HG03060 (cell line): ENCODE data around the gene STYXL1.

Source experiments
- ATAC-seq: cut with Tn5 transposase; IDR thresholded peaks from one replicate; pipeline ENCODE4 v1.9.1; 2021; ENCODE audit warnings: low read depth, moderate number of reproducible peaks; ENCODE audit not compliant: unreplicated experiment

Gene STYXL1

GRCh38 chr7:75995052-75995471 is 52.7 kb downstream of the STYXL1 start:
- ATAC-seq, result no peak

GRCh38 chr7:75994388-75995051 is 53.3 kb downstream of the STYXL1 start, which contains the start of gene TMEM120A:
TSS of gene TMEM120A (minus strand) at chr7:75994595. CDS start at chr7:75994570, 25 bp downstream.
- ATAC-seq, result peak; percentile 55

GRCh38 chr7:75993689-75994387 is 54.0 kb downstream of the STYXL1 start:
- ATAC-seq, result no peak

GRCh38 chr7:75992083-75992755 is 55.6 kb downstream of the STYXL1 start:
- ATAC-seq, result no peak

DNA sequence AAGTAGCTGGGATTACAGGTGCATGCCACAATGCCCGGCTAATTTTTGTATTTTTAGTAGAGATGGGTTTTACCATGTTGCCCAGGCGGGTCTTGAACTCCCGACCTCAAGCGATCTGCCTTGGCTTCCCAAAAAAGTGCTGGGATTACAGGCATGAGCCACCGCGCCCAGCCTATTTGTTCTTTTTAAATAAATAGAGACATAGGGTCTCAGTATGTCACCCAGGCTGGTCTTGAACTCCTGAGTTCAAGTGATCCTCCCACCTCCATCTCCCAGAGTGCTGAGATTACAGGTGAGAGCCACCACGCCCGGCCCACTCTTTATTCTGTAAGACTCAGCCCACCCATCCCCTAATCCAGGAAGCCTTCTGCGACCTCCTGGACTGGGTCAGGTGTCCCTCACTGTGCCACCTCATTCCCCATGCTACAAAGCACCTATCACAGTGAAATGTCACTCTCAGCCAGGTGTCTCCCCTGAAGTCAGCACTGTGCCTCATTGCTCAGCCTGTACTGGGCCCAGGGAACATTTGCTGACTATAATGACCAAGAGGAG is 56.2 kb downstream of the STYXL1 start:
- ATAC-seq, result no peak

DNA sequence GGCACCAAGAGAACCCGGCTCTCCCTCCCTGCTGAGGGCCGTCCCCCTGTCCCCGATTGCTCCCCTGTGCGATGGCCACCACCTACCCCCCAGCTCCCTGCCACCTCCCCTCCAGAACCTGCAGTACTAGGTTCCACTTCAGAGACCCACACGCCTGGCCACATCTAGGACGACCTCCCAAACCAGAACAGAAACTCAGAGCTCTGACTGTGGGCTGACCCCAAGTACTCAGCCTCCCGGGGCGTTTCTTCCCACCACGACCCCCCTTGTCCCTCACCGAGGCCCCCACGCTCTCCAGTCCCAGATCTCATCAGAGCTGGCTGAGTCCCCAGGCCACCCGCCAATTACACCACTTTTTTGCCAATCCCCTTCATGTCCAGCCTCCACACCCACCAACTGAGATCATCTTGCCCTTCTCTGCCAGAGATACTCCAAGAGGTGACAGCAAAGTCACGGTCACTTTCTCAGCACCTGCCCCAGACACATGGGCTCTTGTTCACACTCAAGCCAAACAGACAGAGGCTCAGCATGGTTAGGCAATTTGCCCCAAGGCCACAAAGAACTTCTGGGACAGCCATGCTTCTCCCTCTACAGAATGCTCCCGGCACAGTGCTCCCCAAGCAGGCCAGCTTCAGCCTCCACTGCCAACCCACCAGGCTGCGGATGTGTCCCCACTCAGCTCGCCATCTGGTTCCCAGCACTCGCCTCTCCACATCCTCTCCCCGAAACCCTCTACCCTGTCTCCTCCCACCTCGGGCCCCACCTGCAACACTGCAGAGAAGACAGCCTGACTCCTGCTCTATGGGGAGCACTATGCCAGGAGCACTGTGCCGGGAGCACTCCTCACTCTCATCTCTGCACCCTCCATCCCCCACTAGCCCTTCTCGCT is 58.1 kb downstream of the STYXL1 start:
- no peak for ATAC-seq

GRCh38 chr7:75988568-75989499 is 59.0 kb downstream of the STYXL1 start:
- ATAC-seq, result no peak

GRCh38 chr7:75987805-75988567 is 59.8 kb downstream of the STYXL1 start:
- no peak for ATAC-seq

DNA sequence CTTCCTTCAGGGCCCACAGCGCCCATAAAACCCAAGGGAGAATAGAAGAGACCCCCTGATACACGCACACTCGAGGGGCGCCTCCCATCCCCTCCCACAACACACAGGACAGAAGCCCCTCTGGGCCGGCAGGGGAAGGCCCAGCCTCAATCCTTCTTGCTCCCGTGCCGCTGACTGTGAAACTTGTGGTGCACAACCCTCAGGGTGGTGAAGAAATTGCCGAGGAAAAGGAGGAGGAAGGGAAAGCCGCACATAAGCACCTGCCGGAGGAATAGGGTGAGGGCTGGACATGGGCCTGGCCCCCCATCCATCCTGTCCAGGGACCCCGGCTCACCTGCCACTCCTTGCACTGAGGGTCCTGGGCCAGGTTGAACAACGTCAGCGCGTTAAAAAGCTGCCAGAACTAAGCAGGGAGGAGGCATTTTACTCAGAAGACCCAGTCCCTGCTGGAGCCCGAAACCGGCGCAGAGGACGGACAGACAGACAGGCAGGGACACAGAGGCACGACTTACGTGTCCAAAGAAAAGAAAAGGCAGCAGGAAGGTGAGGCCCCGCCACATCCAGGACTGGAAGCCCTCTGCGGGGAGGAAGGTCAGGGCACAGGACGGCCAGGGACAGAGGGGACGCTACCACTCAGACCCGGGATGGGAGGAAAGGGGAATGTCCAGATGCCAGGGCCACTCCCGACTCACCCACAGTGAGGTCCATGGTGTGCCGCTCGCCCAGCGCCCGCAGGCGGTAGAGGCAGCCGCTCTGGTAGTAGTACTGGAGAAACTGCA is 60.6 kb downstream of the STYXL1 start:
- no peak for ATAC-seq

DNA sequence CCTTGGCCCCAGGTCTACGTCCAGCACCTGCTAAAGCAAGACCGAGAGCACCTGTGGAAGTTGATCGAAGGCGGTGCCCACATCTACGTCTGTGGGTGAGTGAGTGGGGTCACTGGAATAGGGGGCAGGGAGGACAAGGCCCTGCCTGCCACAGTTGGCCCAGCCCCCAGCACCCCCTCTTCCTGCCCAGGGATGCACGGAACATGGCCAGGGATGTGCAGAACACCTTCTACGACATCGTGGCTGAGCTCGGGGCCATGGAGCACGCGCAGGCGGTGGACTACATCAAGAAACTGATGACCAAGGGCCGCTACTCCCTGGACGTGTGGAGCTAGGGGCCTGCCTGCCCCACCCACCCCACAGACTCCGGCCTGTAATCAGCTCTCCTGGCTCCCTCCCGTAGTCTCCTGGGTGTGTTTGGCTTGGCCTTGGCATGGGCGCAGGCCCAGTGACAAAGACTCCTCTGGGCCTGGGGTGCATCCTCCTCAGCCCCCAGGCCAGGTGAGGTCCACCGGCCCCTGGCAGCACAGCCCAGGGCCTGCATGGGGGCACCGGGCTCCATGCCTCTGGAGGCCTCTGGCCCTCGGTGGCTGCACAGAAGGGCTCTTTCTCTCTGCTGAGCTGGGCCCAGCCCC is 61.5 kb downstream of the STYXL1 start:
- ATAC-seq, result no peak

DNA sequence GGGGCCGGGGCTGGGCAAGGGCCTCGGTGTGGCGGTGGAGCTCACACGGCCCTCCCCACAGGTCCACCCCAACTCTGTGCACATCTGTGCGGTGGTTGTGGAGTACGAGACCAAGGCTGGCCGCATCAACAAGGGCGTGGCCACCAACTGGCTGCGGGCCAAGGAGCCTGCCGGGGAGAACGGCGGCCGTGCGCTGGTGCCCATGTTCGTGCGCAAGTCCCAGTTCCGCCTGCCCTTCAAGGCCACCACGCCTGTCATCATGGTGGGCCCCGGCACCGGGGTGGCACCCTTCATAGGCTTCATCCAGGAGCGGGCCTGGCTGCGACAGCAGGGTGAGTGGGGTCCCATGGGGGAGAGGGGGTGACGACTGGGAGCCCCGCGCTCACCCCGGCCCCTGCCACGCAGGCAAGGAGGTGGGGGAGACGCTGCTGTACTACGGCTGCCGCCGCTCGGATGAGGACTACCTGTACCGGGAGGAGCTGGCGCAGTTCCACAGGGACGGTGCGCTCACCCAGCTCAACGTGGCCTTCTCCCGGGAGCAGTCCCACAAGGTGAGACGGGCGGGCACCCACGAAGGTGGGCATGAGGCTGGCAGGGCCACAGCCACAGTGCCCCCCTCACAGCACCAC is 62.2 kb downstream of the STYXL1 start:
- ATAC-seq, result no peak

- ATAC-seq, result no peak
These were observed 62.7 kb downstream of the STYXL1 start for GRCh38 chr7:75985009-75985517.

DNA sequence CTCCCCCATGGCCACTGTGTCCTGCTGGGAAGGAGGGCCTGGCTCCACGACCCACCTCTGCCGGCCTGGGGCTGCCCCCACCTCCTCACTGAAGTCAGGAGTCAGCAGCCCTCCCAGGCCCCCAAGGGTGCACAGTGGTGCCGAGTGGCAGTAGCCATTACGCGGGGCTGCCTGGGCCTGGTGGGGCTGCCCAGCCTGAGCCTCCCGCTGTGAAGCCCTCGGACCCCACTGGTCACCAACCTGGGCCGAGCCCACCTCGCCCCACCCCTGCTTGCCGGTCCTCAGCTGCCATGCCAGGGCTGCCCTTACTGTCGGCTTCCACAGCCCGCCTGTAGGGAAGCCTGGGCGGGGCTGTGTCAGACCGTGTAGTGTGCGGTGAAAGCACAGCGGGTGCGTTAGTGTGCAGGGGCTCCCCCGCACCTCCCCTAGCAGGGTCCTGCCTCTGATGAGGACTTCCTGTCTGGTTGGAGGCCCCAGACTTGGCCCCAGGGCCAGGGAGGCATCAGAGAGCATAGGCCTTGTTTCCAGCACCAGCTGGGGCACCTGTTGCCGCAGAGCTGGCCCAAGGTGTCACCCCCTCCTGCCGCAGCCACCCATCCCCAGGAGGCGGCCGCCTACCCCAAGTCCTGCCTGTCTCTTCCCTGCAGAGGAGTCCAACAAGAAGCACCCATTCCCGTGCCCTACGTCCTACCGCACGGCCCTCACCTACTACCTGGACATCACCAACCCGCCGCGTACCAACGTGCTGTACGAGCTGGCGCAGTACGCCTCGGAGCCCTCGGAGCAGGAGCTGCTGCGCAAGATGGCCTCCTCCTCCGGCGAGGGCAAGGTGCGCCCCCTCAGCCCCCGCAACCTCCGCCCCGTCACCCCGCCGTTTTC is 63.4 kb downstream of the STYXL1 start:
- no peak for ATAC-seq

DNA sequence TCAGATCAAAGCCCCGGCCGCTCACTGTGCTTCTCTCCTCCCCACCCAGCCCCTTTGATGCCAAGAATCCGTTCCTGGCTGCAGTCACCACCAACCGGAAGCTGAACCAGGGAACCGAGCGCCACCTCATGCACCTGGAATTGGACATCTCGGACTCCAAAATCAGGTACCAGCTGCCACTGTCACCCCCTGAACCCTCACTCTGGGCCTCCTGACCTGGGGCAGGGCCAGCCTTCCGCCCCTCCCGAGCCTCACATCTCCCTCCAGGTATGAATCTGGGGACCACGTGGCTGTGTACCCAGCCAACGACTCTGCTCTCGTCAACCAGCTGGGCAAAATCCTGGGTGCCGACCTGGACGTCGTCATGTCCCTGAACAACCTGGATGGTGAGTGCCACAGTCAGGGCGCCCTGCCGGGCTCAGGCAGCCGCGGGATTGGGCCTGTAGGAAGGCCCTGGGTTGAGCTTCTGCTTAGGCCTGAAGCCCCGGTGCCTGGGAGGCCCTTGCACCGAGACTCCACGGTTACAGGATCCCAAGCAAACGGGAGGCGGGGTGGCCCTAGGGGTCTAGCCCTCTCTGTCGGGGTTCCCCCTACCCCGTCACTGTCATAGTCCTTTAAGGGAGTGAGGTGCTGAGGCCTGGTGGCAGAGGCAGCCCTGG is 64.2 kb downstream of the STYXL1 start:
- ATAC-seq, result no peak
